GM12872 (cell line): Measurements from ENCODE around the gene DOK6.

Source experiments
- TF ChIP-seq, protein P1 (sequence below): IDR thresholded peaks from 3 replicates; pipeline ENCODE4 v1.5.1; 2011; ENCODE audit warnings: low read depth, mild to moderate bottlenecking, low read length, moderate library complexity; ENCODE audit not compliant: insufficient read depth

The DOK6 gene

DNA sequence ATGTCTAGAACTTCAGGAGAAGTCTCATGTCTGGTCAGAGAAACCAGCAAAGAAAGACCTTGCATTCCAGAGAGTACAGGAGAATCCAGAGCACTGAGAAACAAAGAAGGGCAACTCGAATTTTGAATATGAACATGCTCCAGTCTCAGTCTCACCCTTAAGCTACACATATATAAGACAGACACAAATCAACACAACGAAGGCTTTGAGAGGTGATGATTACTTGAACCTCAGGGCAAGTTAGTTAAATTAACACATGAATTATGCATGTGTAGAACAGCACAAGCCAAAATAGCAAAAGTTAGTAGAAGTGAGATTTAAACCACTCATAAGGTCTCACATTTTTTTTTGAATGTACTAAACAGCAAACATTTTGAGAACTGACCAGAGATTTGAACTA is 29.0 kb upstream of the DOK6 start:
- TF ChIP-seq, protein P1, sequence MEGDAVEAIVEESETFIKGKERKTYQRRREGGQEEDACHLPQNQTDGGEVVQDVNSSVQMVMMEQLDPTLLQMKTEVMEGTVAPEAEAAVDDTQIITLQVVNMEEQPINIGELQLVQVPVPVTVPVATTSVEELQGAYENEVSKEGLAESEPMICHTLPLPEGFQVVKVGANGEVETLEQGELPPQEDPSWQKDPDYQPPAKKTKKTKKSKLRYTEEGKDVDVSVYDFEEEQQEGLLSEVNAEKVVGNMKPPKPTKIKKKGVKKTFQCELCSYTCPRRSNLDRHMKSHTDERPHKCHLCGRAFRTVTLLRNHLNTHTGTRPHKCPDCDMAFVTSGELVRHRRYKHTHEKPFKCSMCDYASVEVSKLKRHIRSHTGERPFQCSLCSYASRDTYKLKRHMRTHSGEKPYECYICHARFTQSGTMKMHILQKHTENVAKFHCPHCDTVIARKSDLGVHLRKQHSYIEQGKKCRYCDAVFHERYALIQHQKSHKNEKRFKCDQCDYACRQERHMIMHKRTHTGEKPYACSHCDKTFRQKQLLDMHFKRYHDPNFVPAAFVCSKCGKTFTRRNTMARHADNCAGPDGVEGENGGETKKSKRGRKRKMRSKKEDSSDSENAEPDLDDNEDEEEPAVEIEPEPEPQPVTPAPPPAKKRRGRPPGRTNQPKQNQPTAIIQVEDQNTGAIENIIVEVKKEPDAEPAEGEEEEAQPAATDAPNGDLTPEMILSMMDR: no peak

DNA sequence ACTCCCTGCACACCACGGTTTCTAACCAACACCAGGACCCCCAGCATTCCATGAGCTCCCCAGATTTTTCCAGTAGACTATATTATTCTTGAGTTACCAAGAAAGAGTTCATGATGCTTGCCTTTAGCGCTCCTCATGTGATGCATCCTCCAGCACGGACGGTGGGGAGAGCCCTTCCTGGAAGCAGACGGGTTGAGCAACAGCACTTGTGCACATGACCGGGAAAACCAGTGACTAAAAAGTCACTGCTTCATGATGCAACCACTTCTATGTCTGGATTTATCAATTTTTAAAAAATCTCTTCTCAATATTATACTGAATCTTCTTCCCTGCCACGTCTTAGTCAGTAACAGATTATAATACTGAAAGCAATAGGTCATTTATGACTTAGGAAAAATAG is 20.4 kb upstream of the DOK6 start:
- TF ChIP-seq, protein P1: no peak

DNA sequence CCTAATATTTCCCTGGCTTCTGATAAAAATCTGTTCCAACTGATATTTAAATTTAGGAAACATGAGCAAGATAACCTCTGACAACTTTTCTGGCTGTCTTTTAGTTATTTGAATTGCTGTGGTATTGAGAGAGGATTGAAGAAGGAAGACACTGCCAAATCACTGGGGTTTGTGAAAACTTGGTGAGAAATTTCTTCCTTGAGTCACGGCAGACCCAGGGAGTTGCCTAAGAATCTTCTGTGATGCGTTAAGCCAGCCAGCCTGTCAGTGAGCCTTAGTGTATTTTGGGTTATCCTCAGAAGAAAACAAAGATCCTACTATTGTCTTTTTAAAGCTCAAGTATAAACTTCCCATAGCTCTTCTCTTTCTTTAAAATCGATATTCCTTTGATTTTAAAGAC is 17.5 kb upstream of the DOK6 start:
- TF ChIP-seq, protein P1: no peak

DNA sequence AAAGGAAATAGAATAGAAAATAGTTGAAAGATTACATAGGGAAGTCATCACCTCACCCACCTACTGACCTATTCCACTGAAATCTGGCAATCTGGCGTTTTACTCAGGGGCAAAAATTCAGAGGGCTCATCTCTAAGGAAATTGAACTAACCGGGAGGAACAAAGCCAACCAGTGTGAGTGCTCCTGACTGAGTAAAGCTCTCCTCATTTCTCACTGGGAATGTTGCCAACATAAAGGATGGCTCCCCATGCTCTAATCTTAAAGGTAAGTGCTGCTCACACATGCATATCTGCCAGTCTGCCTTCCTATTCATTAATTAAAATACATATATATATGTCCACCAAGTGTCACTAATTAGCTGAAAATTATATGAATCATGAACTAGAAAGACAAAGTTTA is 13.5 kb upstream of the DOK6 start:
- TF ChIP-seq, protein P1: no peak

DNA sequence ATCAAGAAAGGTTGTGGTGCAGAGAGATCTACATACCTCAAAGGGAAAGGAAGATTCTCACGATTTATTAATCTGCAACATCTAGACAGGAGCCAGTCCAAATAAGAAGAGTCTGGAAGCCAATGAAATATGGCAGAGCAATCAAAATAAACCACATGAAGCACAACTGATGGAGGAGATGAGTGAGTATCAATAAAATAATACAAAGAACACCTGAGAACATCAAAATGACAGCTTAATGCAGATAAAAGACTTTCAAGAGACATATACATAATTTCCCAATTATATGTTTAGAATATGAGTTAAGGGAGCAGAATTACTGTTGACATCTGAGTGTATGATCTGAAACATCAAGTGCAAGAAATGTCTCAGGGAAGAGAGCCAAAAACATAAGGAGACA is 12.5 kb upstream of the DOK6 start:
- TF ChIP-seq, protein P1: no peak

DNA sequence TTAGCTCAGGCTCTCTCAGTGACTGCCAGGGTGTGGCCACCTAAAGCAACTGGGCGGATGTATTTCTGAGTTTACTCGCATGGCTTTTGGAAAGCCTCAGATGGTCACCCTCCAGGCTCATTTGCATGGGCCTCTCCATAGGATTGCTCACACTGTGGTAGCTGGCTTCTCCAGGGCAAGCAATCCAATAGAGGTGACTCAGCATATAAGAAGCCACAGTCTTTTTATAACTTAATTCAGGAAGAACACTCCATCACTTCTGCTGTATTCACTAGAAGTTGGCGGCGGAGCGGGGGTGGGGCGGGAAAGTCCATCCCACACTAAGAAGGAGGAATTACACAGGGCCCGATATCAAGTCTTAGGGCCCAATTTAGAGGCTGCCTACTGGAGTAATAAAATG is 3.6 kb upstream of the DOK6 start:
- TF ChIP-seq, protein P1: no peak

DNA sequence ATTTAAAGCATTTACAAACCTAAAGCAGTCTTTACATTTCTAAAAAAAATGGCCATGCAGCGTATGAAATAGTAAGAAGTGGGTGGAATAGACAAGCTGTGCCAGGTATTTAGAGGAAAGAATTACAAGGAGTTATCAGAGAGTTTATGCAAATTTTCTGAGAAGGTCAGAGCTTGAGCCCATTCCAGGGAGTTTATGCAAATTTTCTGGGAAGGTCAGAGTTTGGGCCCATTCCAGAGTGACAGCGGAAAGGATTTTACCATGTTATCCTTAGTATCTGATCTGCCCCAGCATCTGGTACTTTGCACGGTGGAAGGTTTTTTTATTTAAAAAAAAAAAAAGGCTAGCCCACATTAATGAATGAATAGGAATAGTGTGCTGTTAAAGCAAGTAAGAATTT is 1.4 kb upstream of the DOK6 start:
- TF ChIP-seq, protein P1: no peak

DNA sequence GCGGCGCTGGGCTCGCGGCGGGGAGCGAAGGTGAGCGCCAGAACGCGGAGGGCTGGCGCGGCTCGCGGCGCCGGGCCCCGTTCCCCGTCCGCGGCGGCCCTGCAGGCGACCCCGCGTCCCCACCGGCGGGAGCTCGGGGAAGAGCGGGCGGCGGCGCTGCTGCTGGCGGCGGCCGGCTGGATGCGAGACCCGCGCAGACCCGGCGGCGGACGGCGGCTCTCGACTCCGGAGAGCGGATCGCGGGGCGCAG is 213 bp downstream of the DOK6 start:
- TF ChIP-seq, protein P1: no peak
